OCI-LY7 (cell line): Measurements from ENCODE around the gene CARD8. TPM values are rescaled to one million over a fixed set of nuclear protein-coding genes. Genes with fewer than 3 reads are reported as not detected.

ENCODE experiments used
- BruUV-seq: library from RNA; stranded (reverse); fragments of 400-500 nt; replicated peaks from 2 replicates; lab custom pipeline; 2021; lab: Mats Ljungman, UMichigan
- CTCF ChIA-PET: fragments of 300-600 bp; sonication (Branson Sonifier 250); formaldehyde crosslinking; loops from one replicate; lab custom pipeline; 2022; ENCODE audit warnings: antibody characterized with exemption; ENCODE audit not compliant: unreplicated experiment; lab: Charles Lee
- POLR2A ChIA-PET: fragments of 300-600 bp; sonication (Branson Sonifier 250); formaldehyde crosslinking; loops from one replicate; lab custom pipeline; 2022; ENCODE audit warnings: antibody characterized with exemption; lab: Charles Lee
- DNase-seq: peaks from one replicate; pipeline ENCODE4 v3.0.0-alpha.2; 2015; ENCODE audit warnings: low spot score
- H2AFZ ChIP-seq: fragments of 200-600 bp; sonication (generic), shearing (Covaris generic); 2 replicates; pipeline ENCODE4 v1.6.1; 2014; ENCODE audit warnings: mild to moderate bottlenecking, antibody characterized with exemption, low read length, moderate library complexity
- H3K27ac ChIP-seq: fragments of 200-600 bp; sonication (generic); 2 replicates; pipeline ENCODE4 v1.5.1; 2014; ENCODE audit warnings: mixed run types, low read depth, mild to moderate bottlenecking, moderate library complexity, low read length, inconsistent platforms; ENCODE audit not compliant: poor library complexity, severe bottlenecking
- H3K36me3 ChIP-seq: fragments of 200-600 bp; sonication (generic); 2 replicates; pipeline ENCODE4 v1.6.1; 2014; ENCODE audit warnings: mild to moderate bottlenecking, antibody characterized with exemption, low read length, moderate library complexity, mixed read lengths; ENCODE audit not compliant: insufficient read depth
- H3K4me1 ChIP-seq: fragments of 200-600 bp; sonication (generic); 2 replicates; pipeline ENCODE4 v1.5.1; 2014; ENCODE audit warnings: mild to moderate bottlenecking, low read length; ENCODE audit not compliant: insufficient read depth, poor library complexity, severe bottlenecking
- H3K4me2 ChIP-seq: fragments of 200-600 bp; sonication (generic); 2 replicates; pipeline ENCODE4 v1.6.1; 2014; ENCODE audit warnings: mild to moderate bottlenecking, low read length
- H3K4me3 ChIP-seq: fragments of 200-600 bp; sonication (generic); 2 replicates; pipeline ENCODE4 v1.5.1; 2014; ENCODE audit warnings: mild to moderate bottlenecking, low read depth, low read length; ENCODE audit not compliant: poor library complexity, severe bottlenecking
- H3K79me2 ChIP-seq: fragments of 200-600 bp; sonication (generic); 2 replicates; pipeline ENCODE4 v1.6.1; 2016; ENCODE audit warnings: low read depth, mild to moderate bottlenecking, low read length, moderate library complexity, mixed read lengths; ENCODE audit not compliant: insufficient read depth
- H3K9me2 ChIP-seq: fragments of 200-600 bp; sonication (generic); 2 replicates; pipeline ENCODE4 v1.6.1; 2016; ENCODE audit warnings: mild to moderate bottlenecking, low read length, mixed read lengths; ENCODE audit not compliant: insufficient read depth
- H3K9me3 ChIP-seq: fragments of 200-600 bp; sonication (generic); 2 replicates; pipeline ENCODE4 v1.6.1; 2014; ENCODE audit warnings: mild to moderate bottlenecking, mixed run types, low read length, mixed read lengths
- H4K20me1 ChIP-seq: fragments of 200-600 bp; sonication (generic); 2 replicates; pipeline ENCODE4 v1.6.1; 2014; ENCODE audit warnings: mild to moderate bottlenecking, antibody characterized with exemption, low read length, moderate library complexity, mixed read lengths; ENCODE audit not compliant: insufficient read depth
- EZH2phosphoT487 ChIP-seq: fragments of 200-600 bp; sonication (generic); IDR thresholded peaks from 2 replicates; pipeline ENCODE4 v1.6.1; 2018; ENCODE audit warnings: low read depth, borderline replicate concordance, mild to moderate bottlenecking, mixed run types, antibody characterized with exemption, low read length, moderate library complexity, mixed read lengths
- intact Hi-C: fragments of 100-400 bp; cut with micrococcal nuclease; formaldehyde crosslinking; loops from one replicate; pipeline ENCODE4 v1.10.0; 2022; ENCODE audit not compliant: unreplicated experiment
- total RNA-seq, 2 experiments: library from RNA; depleted of rRNA in 1 of 2; stranded (reverse); fragments of >200 nt in 1 of 2; shearing (Covaris generic) in 1 of 2; gene quantifications; 2 replicates each; pipeline ENCODE4 v1.2.3, GENCODE V29; 2014 to 2022
- TF ChIP-seq, protein P1 (sequence below): fragments of 200-600 bp; sonication (generic); conservative IDR thresholded peaks from 2 replicates; pipeline ENCODE4 v1.5.1; 2014; ENCODE audit warnings: mild to moderate bottlenecking, antibody characterized with exemption, low read length, moderate library complexity, mixed read lengths

CARD8 gene
- total RNA-seq, 2 experiments from 2014 or later: 51.0 to 56.1 TPM

- TF ChIP-seq EZH2phosphoT487: no peak
- TF ChIP-seq, protein P1, sequence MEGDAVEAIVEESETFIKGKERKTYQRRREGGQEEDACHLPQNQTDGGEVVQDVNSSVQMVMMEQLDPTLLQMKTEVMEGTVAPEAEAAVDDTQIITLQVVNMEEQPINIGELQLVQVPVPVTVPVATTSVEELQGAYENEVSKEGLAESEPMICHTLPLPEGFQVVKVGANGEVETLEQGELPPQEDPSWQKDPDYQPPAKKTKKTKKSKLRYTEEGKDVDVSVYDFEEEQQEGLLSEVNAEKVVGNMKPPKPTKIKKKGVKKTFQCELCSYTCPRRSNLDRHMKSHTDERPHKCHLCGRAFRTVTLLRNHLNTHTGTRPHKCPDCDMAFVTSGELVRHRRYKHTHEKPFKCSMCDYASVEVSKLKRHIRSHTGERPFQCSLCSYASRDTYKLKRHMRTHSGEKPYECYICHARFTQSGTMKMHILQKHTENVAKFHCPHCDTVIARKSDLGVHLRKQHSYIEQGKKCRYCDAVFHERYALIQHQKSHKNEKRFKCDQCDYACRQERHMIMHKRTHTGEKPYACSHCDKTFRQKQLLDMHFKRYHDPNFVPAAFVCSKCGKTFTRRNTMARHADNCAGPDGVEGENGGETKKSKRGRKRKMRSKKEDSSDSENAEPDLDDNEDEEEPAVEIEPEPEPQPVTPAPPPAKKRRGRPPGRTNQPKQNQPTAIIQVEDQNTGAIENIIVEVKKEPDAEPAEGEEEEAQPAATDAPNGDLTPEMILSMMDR: no peak
- no peak overlapping the region for H3K4me3 ChIP-seq
- ChIA-PET POLR2A (no interaction called here), CTCF (no interaction called here)
- no peak overlapping the region for H3K27ac ChIP-seq
- no peak overlapping the region for H3K4me2 ChIP-seq
- H3K79me2 ChIP-seq: no peaks in the 10 kb centered on the region
- BruUV-seq: no TSS peak
- H3K9me3 ChIP-seq: no peaks in the 10 kb centered on the region
- H4K20me1 ChIP-seq: no peaks in the 10 kb centered on the region
- no peak overlapping the region for H2AFZ ChIP-seq
- no peaks in the 10 kb centered on the region for H3K36me3 ChIP-seq
- intact Hi-C loops: no loop called here
- no peaks in the 10 kb centered on the region for H3K4me1 ChIP-seq
- DNase-seq: no peak
- no peaks in the 10 kb centered on the region for H3K9me2 ChIP-seq
Measured at GRCh38 chr19:48290401-48290770, 34.7 kb upstream of the CARD8 start.

DNA sequence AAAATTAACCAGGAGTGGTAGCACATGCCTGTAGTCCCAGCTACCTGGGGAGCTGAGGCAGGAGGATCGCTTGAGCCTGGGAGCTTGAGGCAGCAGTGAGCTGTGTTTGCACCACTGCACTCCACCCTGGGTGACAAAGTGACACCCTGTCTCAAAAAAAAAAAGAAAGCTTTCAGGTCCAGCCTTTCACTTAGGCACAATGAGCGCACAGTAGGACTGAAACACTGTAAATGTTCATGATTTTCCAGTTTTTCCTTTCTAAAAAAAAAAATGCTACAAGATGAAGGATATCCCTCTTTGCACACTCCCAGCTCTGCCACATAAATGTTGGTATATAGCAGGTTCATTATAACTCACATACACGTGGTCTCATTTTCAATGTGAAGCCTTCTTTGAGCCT lies 32.0 kb upstream of the CARD8 start:
- Histone ChIP-seq H3K4me1 (no peaks in the 10 kb centered on the region), H4K20me1 (no peaks in the 10 kb centered on the region), H3K9me2 (no peaks in the 10 kb centered on the region), H3K4me3 (no peak overlapping the region), H3K4me2 (no peak overlapping the region), H3K36me3 (no peaks in the 10 kb centered on the region), H3K79me2 (no peaks in the 10 kb centered on the region), H3K9me3 (0 out of 2 replicates have a peak, but pooled peaks cover 6% of the 10 kb centered on the region), H3K27ac (no peak overlapping the region), H2AFZ (no peak overlapping the region)
- no peak for DNase-seq
- CTCF ChIA-PET: no interaction called here
- BruUV-seq: no TSS peak
- POLR2A ChIA-PET: no interaction called here
- intact Hi-C loops: no loop called here
- TF ChIP-seq EZH2phosphoT487: no peak
- TF ChIP-seq, protein P1: no peak

- no peak overlapping the region for H3K4me2 ChIP-seq
- H3K27ac ChIP-seq: no peak overlapping the region
- H2AFZ ChIP-seq: no peak overlapping the region
- POLR2A ChIA-PET: no interaction called here
- BruUV-seq: no TSS peak
- no peak for DNase-seq
- no peak overlapping the region for H3K4me3 ChIP-seq
- CTCF ChIA-PET: no interaction called here
- H4K20me1 ChIP-seq: no peaks in the 10 kb centered on the region
- intact Hi-C loops: no loop called here
- no peaks in the 10 kb centered on the region for H3K79me2 ChIP-seq
- 0 out of 2 replicates have a peak, but pooled peaks cover 6% of the 10 kb centered on the region for H3K9me3 ChIP-seq
- H3K9me2 ChIP-seq: no peaks in the 10 kb centered on the region
- H3K4me1 ChIP-seq: no peaks in the 10 kb centered on the region
- no peaks in the 10 kb centered on the region for H3K36me3 ChIP-seq
- TF ChIP-seq, protein P1: no peak
- TF ChIP-seq EZH2phosphoT487: no peak
Measured at GRCh38 chr19:48284896-48285295, 29.2 kb upstream of the CARD8 start.
